CD4-positive, alpha-beta T cell (primary cell): ENCODE results near the gene PCBP4. TPM values are rescaled to one million over a fixed set of nuclear protein-coding genes. Genes with fewer than 3 reads are reported as not detected.

Source experiments
- ATAC-seq: fragments of 200-7000 bp; cut with Tn5 transposase; one replicate; pipeline ENCODE4 v1.10.0; 2022; ENCODE audit warnings: mild to moderate bottlenecking; ENCODE audit not compliant: poor library complexity
- CTCF ChIA-PET: fragments of 350-600 bp; sonication (Branson Sonifier 250); formaldehyde crosslinking; loops from one replicate; lab custom pipeline; 2021; ENCODE audit warnings: antibody characterized with exemption, inconsistent platforms; lab: Charles Lee
- POLR2A ChIA-PET: fragments of 350-600 bp; sonication (Branson Sonifier 250); formaldehyde crosslinking; loops from one replicate; lab custom pipeline; 2021; ENCODE audit warnings: antibody characterized with exemption, inconsistent platforms; lab: Charles Lee
- DNase-seq, 14 experiments: peaks; one replicate each; pipeline ENCODE4 v3.0.0-alpha.2; 2013 to 2020; ENCODE audit warnings: mixed read lengths in 2 of 14
- H3K27ac ChIP-seq, 2 donors: one replicate each; pipeline versions ENCODE4 v1.5.1 to v1.7.0; 2013; ENCODE audit warnings: low read length in 2 of 2, low read depth in 1 of 2, mild to moderate bottlenecking in 1 of 2
- H3K27me3 ChIP-seq, 2 experiments: 1 replicate in 1 of 2; 2 replicates in 1 of 2; pipeline versions ENCODE4 v1.6.1 to v1.7.0; 2013; ENCODE audit warnings: low read length in 2 of 2, control low read depth in 1 of 2, mild to moderate bottlenecking in 1 of 2, moderate library complexity in 1 of 2; ENCODE audit not compliant: insufficient read depth in 2 of 2, control insufficient read depth in 1 of 2
- H3K36me3 ChIP-seq: one replicate; pipeline ENCODE4 v1.6.1; 2013; ENCODE audit warnings: low read length, control low read depth; ENCODE audit not compliant: insufficient read depth
- H3K4me1 ChIP-seq: one replicate; pipeline ENCODE4 v1.6.1; 2013; ENCODE audit warnings: low read length, control low read depth; ENCODE audit not compliant: insufficient read depth
- H3K4me3 ChIP-seq: one replicate; pipeline ENCODE4 v1.5.1; 2013; ENCODE audit warnings: mild to moderate bottlenecking, low read length, moderate library complexity
- H3K9me3 ChIP-seq, 2 experiments: 1 replicate in 1 of 2; 2 replicates in 1 of 2; pipeline versions ENCODE4 v1.6.1 to v1.7.0; 2013; ENCODE audit warnings: low read length in 2 of 2, mild to moderate bottlenecking in 2 of 2, control low read depth in 1 of 2, moderate library complexity in 1 of 2; ENCODE audit not compliant: control insufficient read depth in 1 of 2, insufficient read depth in 1 of 2
- H3K27ac Mint-ChIP-seq: one replicate; pipeline ENCODE4 v1.8.0; 2020; ENCODE audit warnings: mixed read lengths
- H3K27me3 Mint-ChIP-seq: one replicate; pipeline ENCODE4 v1.8.0; 2021; ENCODE audit warnings: mixed read lengths
- H3K36me3 Mint-ChIP-seq: one replicate; pipeline ENCODE4 v1.8.0; 2021; ENCODE audit warnings: low read depth, mixed read lengths
- H3K4me1 Mint-ChIP-seq: one replicate; pipeline ENCODE4 v1.8.0; 2021; ENCODE audit warnings: low read depth, mixed read lengths
- H3K4me3 Mint-ChIP-seq: one replicate; pipeline ENCODE4 v1.8.0; 2020; ENCODE audit warnings: mild to moderate bottlenecking, mixed read lengths
- H3K9me3 Mint-ChIP-seq: one replicate; pipeline ENCODE4 v1.8.0; 2020; ENCODE audit warnings: mixed read lengths
- CTCF ChIP-seq: fragments of 200-600 bp; IDR thresholded peaks from one replicate; pipeline ENCODE4 v1.8.0; 2022; ENCODE audit warnings: antibody characterized with exemption, mild to moderate bottlenecking
- intact Hi-C, 2 experiments: fragments of 100-400 bp; cut with DNase I in 1 of 2; cut with micrococcal nuclease in 1 of 2; formaldehyde crosslinking; loops; one replicate each; pipeline versions ENCODE4 v1.15.1 to v1.9.0; 2023 to 2025; cut with DNase I, micrococcal nuclease
- total RNA-seq, 174 experiments: library from RNA in 2 of 174; stranded (reverse) in 2 of 174; gene quantifications; one replicate each; pipeline ENCODE4 v1.2.3 and lab custom pipeline; 2021 to 2026

PCBP4 gene
- total RNA-seq, 2 experiments from 2014 or later, result 14.7 to 16.8 TPM

- no peak overlapping the region for H3K27ac ChIP-seq
- Mint-ChIP-seq H3K4me3 (no peak overlapping the region), H3K27me3 (no peaks in the 10 kb centered on the region), H3K27ac (no peak overlapping the region), H3K36me3 (peaks cover 65% of the 10 kb centered on the region), H3K9me3 (no peaks in the 10 kb centered on the region), H3K4me1 (peaks cover 4% of the 10 kb centered on the region)
- CTCF ChIA-PET, result no interaction called here
- DNase-seq, result peak in 1 of 14 experiments; percentile 9
- no peak for ATAC-seq
- H3K4me1 ChIP-seq, result no peaks in the 10 kb centered on the region
- H3K4me3 ChIP-seq, result no peak overlapping the region
- no peaks in the 10 kb centered on the region for H3K9me3 ChIP-seq
- no peaks in the 10 kb centered on the region for H3K27me3 ChIP-seq
- H3K36me3 ChIP-seq, result peaks cover 66% of the 10 kb centered on the region
- POLR2A ChIA-PET, result no interaction called here
- intact Hi-C loops, result no loop called here
- TF ChIP-seq CTCF, result no peak
These were observed 33.0 kb downstream of the PCBP4 start for GRCh38 chr3:51934139-51934850.

- H3K27ac Mint-ChIP-seq, result no peak overlapping the region
- no peak for ATAC-seq
- no peak for TF ChIP-seq CTCF
- peak in 1 of 14 experiments; percentile 14 for DNase-seq
- H3K4me3 ChIP-seq, result no peak overlapping the region
- no peaks in the 10 kb centered on the region for H3K4me1 ChIP-seq
- H3K36me3 Mint-ChIP-seq, result peaks cover 58% of the 10 kb centered on the region
- H3K27me3 Mint-ChIP-seq, result no peaks in the 10 kb centered on the region
- intact Hi-C loops, result no loop called here
- H3K9me3 ChIP-seq, result no peaks in the 10 kb centered on the region
- ChIA-PET POLR2A (no interaction called here), CTCF (no interaction called here)
- peaks cover 59% of the 10 kb centered on the region for H3K36me3 ChIP-seq
- no peak overlapping the region for H3K27ac ChIP-seq
- H3K9me3 Mint-ChIP-seq, result no peaks in the 10 kb centered on the region
- no peak overlapping the region for H3K4me3 Mint-ChIP-seq
- no peaks in the 10 kb centered on the region for H3K27me3 ChIP-seq
- H3K4me1 Mint-ChIP-seq, result no peaks in the 10 kb centered on the region
These were observed 33.6 kb downstream of the PCBP4 start for GRCh38 chr3:51933471-51934138.

GRCh38 chr3:51932471-51933370, 34.5 kb downstream of the PCBP4 start:
- Mint-ChIP-seq H3K27ac (no peak overlapping the region), H3K4me3 (no peak overlapping the region), H3K27me3 (no peaks in the 10 kb centered on the region), H3K4me1 (no peaks in the 10 kb centered on the region), H3K9me3 (no peaks in the 10 kb centered on the region), H3K36me3 (peaks cover 49% of the 10 kb centered on the region)
- no peaks in the 10 kb centered on the region for H3K4me1 ChIP-seq
- ChIA-PET CTCF (no interaction called here), POLR2A (no interaction called here)
- H3K36me3 ChIP-seq, result peaks cover 50% of the 10 kb centered on the region
- no peaks in the 10 kb centered on the region for H3K27me3 ChIP-seq
- ATAC-seq (no peak), DNase-seq (peak in 1 of 14 experiments; percentile 10)
- H3K27ac ChIP-seq, result no peak overlapping the region
- H3K9me3 ChIP-seq, result no peaks in the 10 kb centered on the region
- no peak for TF ChIP-seq CTCF
- no peak overlapping the region for H3K4me3 ChIP-seq
- intact Hi-C loops, result no loop called here
